ENCODE results near the gene RAB9B.

- TF ChIP-seq EZH2 (IDR thresholded peaks at IDR 0.05; ENCODE audit: borderline replicate concordance, low read length) (no peak), CTCF (conservative IDR thresholded peaks at IDR 0.05 in 1 of 2, IDR thresholded peaks at IDR 0.05 in 1 of 2; ENCODE audit: extremely low read depth in 1 of 2, insufficient read depth in 1 of 2, low read depth in 1 of 2, low read length in 2 of 2) (no peak)
These were observed 14.3 kb upstream of the RAB9B start for GRCh38 chrX:103846386-103846785.

Data from mammary epithelial cell (primary cell).